ENCODE measurements around the gene ZGRF1. TPM values are rescaled to one million over a fixed set of nuclear protein-coding genes. Genes with fewer than 3 reads are reported as not detected.

Gene ZGRF1
- total and polyA plus RNA-seq, 10 of the 15 experiments (the other 5 are each of a cell fraction or from before 2014, with no cell fraction given): 8.5 to 32.1 (median 20.1) TPM

- TF ChIP-seq GABPA (IDR thresholded peaks at IDR 0.05; ENCODE audit: low read depth) (no peak), NBN (IDR thresholded peaks at IDR 0.05) (peak; percentile 65; the same call in 1 of the 2 replicates), YBX1 (IDR thresholded peaks at IDR 0.05) (peak; percentile 95; the same call in 1 of the 2 replicates), NFXL1 (IDR thresholded peaks at IDR 0.05; ENCODE audit: borderline replicate concordance) (no peak), ZNF207 (IDR thresholded peaks at IDR 0.05; ENCODE audit: borderline replicate concordance) (no peak), CHD2 (IDR thresholded peaks at IDR 0.05; ENCODE audit: borderline replicate concordance, low read depth, low read length) (peak; percentile 56; the same call in 1 of the 2 replicates), POLR2A (IDR thresholded peaks at IDR 0.05; ENCODE audit: low read depth, low read length) (no peak; the same call in 1 of the 2 replicates), PAX5 (IDR thresholded peaks at IDR 0.05; ENCODE audit: borderline replicate concordance, low read depth, low read length) (no peak), TCF12 (IDR thresholded peaks at IDR 0.05; ENCODE audit: low read depth, low read length) (peak; percentile 65)
Measured at GRCh38 chr4:112517067-112517634, 119.6 kb downstream of the ZGRF1 start (continued).

- H3K4me3 ChIP-seq: peak overlapping the region; percentile 80
- H3K27me3 ChIP-seq (replicated peaks in 1 of 2; ENCODE audit: control insufficient read depth in 2 of 2, insufficient read depth in 2 of 2, low read length in 1 of 2): peaks cover 2 to 7% of the 10 kb centered on the region in 2 experiments
- no peak for FAIRE-seq
- peak; percentile 55 for ATAC-seq
- H3K27ac ChIP-seq (ENCODE audit: control insufficient read depth, insufficient read depth): peak overlapping the region; percentile 62
- H3K4me2 ChIP-seq (ENCODE audit: control insufficient read depth, insufficient read depth): peak overlapping the region; percentile 99
- intact Hi-C loops (cut with micrococcal nuclease; ENCODE audit: unreplicated experiment): no loop called here
- ChIA-PET POLR2A (interaction anchor here (0.5 to 4.6 kb wide), 17 partner anchors 16 to 1990 kb away, joined by 3 to 55 read pairs (median 7); partner anchors contain the start of genes ALPK1 and TIFA), CTCF (interaction anchor here (0.7 to 13.9 kb wide), 13 partner anchors 110 to 556 kb away, joined by 3 to 221 read pairs (median 4); partner anchors contain the start of gene AP1AR), RAD21 (ENCODE audit: unreplicated experiment) (interaction anchor here (0.6 to 4.1 kb wide), 17 partner anchors 8 to 572 kb away, joined by 3 to 38 read pairs (median 5); partner anchors contain the start of genes ALPK1 and TIFA), SMC1A (ENCODE audit: uncharacterized antibody, unreplicated experiment) (interaction anchor here (0.7 to 10.6 kb wide), 23 partner anchors 11 to 417 kb away, joined by 3 to 124 read pairs (median 5); partner anchors contain the start of genes AP1AR and TIFA)
- no peaks in the 10 kb centered on the region for H3K79me2 ChIP-seq (ENCODE audit: control insufficient read depth, insufficient read depth, low read length)
- peaks cover 7% of the 10 kb centered on the region for H3K4me1 ChIP-seq (ENCODE audit: control insufficient read depth, insufficient read depth, low read length)
- no TSS peak for BruUV-seq (replicated peaks)
- peak overlapping the region; percentile 67 for H2AFZ ChIP-seq (ENCODE audit: control insufficient read depth, low read depth, low read length)
- in situ Hi-C loops (cut with MboI): no loop called here
- no peak for DNase-seq (ENCODE audit: low read depth, low spot score)
- under 1% methylated on average over 55 of the region's 55 CpGs for WGBS (ENCODE audit: insufficient coverage, insufficient replicate concordance, low lambda C conversion rate, missing lambda C conversion rate)
- no peaks in the 10 kb centered on the region for H3K36me3 ChIP-seq (ENCODE audit: control insufficient read depth in 2 of 2, insufficient read depth in 2 of 2, low read length in 1 of 2)
- H4K20me1 ChIP-seq (ENCODE audit: control insufficient read depth, insufficient read depth): no peaks in the 10 kb centered on the region
- H3K9me3 ChIP-seq (replicated peaks; ENCODE audit: control insufficient read depth, insufficient read depth, low read length): no peaks in the 10 kb centered on the region; the same call in 2 of the 3 replicates
- peak overlapping the region; percentile 60 for H3K9ac ChIP-seq (ENCODE audit: control insufficient read depth, insufficient read depth, low read length)
- TF ChIP-seq STAT1 (conservative IDR thresholded peaks at IDR 0.05) (no peak), SUZ12 (IDR thresholded peaks at IDR 0.05; ENCODE audit: unreplicated experiment) (no peak), LARP7 (IDR thresholded peaks at IDR 0.05) (peak; percentile 72), IRF3 (IDR thresholded peaks at IDR 0.05) (no peak), BHLHE40 (IDR thresholded peaks at IDR 0.05; ENCODE audit: borderline replicate concordance in 1 of 2, low read depth in 2 of 2, low read length in 1 of 2) (peak; percentile 90 to 95), EED (IDR thresholded peaks at IDR 0.05; ENCODE audit: low read depth) (peak; percentile 4; the same call in 1 of the 2 replicates), NFYB (IDR thresholded peaks at IDR 0.05; ENCODE audit: insufficient read depth, low read depth, low read length) (peak; percentile 81), KLF5 (IDR thresholded peaks at IDR 0.05; ENCODE audit: partially characterized antibody) (peak; percentile 37), HSF1 (IDR thresholded peaks at IDR 0.05; ENCODE audit: low read depth, low read length) (no peak), KAT2A (conservative IDR thresholded peaks at IDR 0.05; ENCODE audit: control insufficient read depth, low read depth, low read length) (no peak), TBL1XR1 (IDR thresholded peaks at IDR 0.05; ENCODE audit: low read depth, low read length) (no peak), IKZF1 (conservative IDR thresholded peaks at IDR 0.05) (peak; percentile 72), PAX5 (IDR thresholded peaks at IDR 0.05; ENCODE audit: borderline replicate concordance, low read depth, low read length) (no peak), CHD2 (IDR thresholded peaks at IDR 0.05; ENCODE audit: borderline replicate concordance, low read depth, low read length) (no peak)
Measured at GRCh38 chr4:112516471-112517066, 120.1 kb downstream of the ZGRF1 start.

Data from GM12878 (cell line).